Renal cortical epithelial cell (primary cell): ENCODE data around the gene TPO. TPM values are rescaled to one million over a fixed set of nuclear protein-coding genes. Genes with fewer than 3 reads are reported as not detected.
"Not testable (repeated sequence)": the region's sequence is repeated elsewhere in the genome, so short reads cannot be mapped to it uniquely, and the experiment has no call there.

Experiments used
- DNase-seq: peaks from one replicate; pipeline ENCODE4 v3.0.0-alpha.2; 2011; ENCODE audit warnings: low read depth
- total RNA-seq: library from RNA; depleted of rRNA; stranded (reverse); fragments of >200 nt; gene quantifications from 2 replicates; pipeline ENCODE4 v1.2.3, GENCODE V29; 2014

The TPO gene
- not detected in 2 replicates for total RNA-seq

- DNase-seq, result no peak
These were observed at the start of gene TPO for GRCh38 chr2:1413156-1413710. Gene TPO, plus strand, starts transcription at chr2:1413463. Its CDS starts 946 bp downstream, at chr2:1414409.

GRCh38 chr2:1366546-1367134, 46.6 kb upstream of the TPO start:
- DNase-seq, result no peak

- no peak for DNase-seq
These were observed 45.7 kb upstream of the TPO start for GRCh38 chr2:1367601-1368000.

- no peak for DNase-seq
These were observed 43.4 kb upstream of the TPO start for GRCh38 chr2:1369905-1370304.

- no peak for DNase-seq
These were observed 42.8 kb upstream of the TPO start for GRCh38 chr2:1370461-1370860.

GRCh38 chr2:1371082-1371481, 42.2 kb upstream of the TPO start:
- no peak for DNase-seq

GRCh38 chr2:1373830-1374229, 39.4 kb upstream of the TPO start:
- DNase-seq, result no peak

GRCh38 chr2:1374287-1374686, 39.0 kb upstream of the TPO start:
- DNase-seq, result no peak

- DNase-seq, result no peak
These were observed 37.5 kb upstream of the TPO start for GRCh38 chr2:1375794-1376193.

GRCh38 chr2:1377473-1377872, 35.8 kb upstream of the TPO start:
- no peak for DNase-seq

GRCh38 chr2:1378456-1379150, 34.7 kb upstream of the TPO start:
- no peak for DNase-seq

- no peak for DNase-seq
These were observed 31.6 kb upstream of the TPO start for GRCh38 chr2:1381644-1382043.

GRCh38 chr2:1387954-1388725, 25.1 kb upstream of the TPO start:
- not testable (repeated sequence) for DNase-seq

GRCh38 chr2:1390118-1390517, 23.1 kb upstream of the TPO start:
- not testable (repeated sequence) for DNase-seq

- no peak for DNase-seq
These were observed 19.9 kb upstream of the TPO start for GRCh38 chr2:1393321-1393720.

- no peak for DNase-seq
These were observed 18.4 kb upstream of the TPO start for GRCh38 chr2:1394709-1395408.

- DNase-seq, result no peak
These were observed 15.9 kb upstream of the TPO start for GRCh38 chr2:1397350-1397749.

- no peak for DNase-seq
These were observed 15.1 kb upstream of the TPO start for GRCh38 chr2:1398191-1398590.

- DNase-seq, result no peak
These were observed 12.1 kb upstream of the TPO start for GRCh38 chr2:1400943-1401735.

GRCh38 chr2:1402064-1402463, 11.2 kb upstream of the TPO start:
- no peak for DNase-seq

- no peak for DNase-seq
These were observed 9.7 kb upstream of the TPO start for GRCh38 chr2:1403565-1403964.
